GM23248 (cell line): ENCODE measurements around the gene AFF3.

Source experiments
- EZH2 ChIP-seq: fragments of 200-600 bp; sonication (generic); IDR thresholded peaks from 2 replicates; pipeline ENCODE4 v1.6.1; 2018; ENCODE audit warnings: antibody characterized with exemption, mild to moderate bottlenecking; ENCODE audit not compliant: insufficient read depth, poor library complexity, severe bottlenecking
- EZH2phosphoT487 ChIP-seq: fragments of 200-600 bp; sonication (generic); IDR thresholded peaks from 2 replicates; pipeline ENCODE4 v1.6.1; 2018; ENCODE audit warnings: antibody characterized with exemption, moderate library complexity, mild to moderate bottlenecking, low read depth; ENCODE audit not compliant: insufficient read depth

- TF ChIP-seq EZH2 (no peak), EZH2phosphoT487 (no peak)
Observed at GRCh38 chr2:99623035-99623434, 519.4 kb downstream of the AFF3 start.
